ENCODE results near the gene MT1F.

Gene MT1F

GRCh38 chr16:56702836-56703235, 45.1 kb downstream of the MT1F start:
- DNase-seq = no peak

Data from fibroblast of skin of right quadriceps (primary cell).